ENCODE data around the gene ST8SIA6.
"Not testable (repeated sequence)": the region's sequence is repeated elsewhere in the genome, so short reads cannot be mapped to it uniquely, and the experiment has no call there.

Gene ST8SIA6

GRCh38 chr10:17348011-17348500 lies 106.3 kb downstream of the ST8SIA6 start:
- no peak for DNase-seq (ENCODE audit: low read depth in 2 of 2)

GRCh38 chr10:17344206-17344605 lies 110.2 kb downstream of the ST8SIA6 start:
- DNase-seq (ENCODE audit: low read depth in 2 of 2) = no peak

- DNase-seq (ENCODE audit: low read depth in 2 of 2) = no peak
These were observed 111.3 kb downstream of the ST8SIA6 start for GRCh38 chr10:17343118-17343517.

GRCh38 chr10:17340144-17340829 lies 114.1 kb downstream of the ST8SIA6 start:
- DNase-seq (ENCODE audit: low read depth in 2 of 2) = no peak

GRCh38 chr10:17335065-17335464 lies 119.3 kb downstream of the ST8SIA6 start:
- DNase-seq (ENCODE audit: low read depth in 2 of 2) = no peak

GRCh38 chr10:17330501-17330900 lies 123.9 kb downstream of the ST8SIA6 start:
- DNase-seq (ENCODE audit: low read depth in 2 of 2) = no peak

GRCh38 chr10:17326377-17326776 lies 128.0 kb downstream of the ST8SIA6 start:
- no peak for DNase-seq (ENCODE audit: low read depth in 2 of 2)

GRCh38 chr10:17321957-17322356 lies 132.4 kb downstream of the ST8SIA6 start:
- not testable (repeated sequence) for DNase-seq (ENCODE audit: low read depth in 2 of 2)

- DNase-seq (ENCODE audit: low read depth in 2 of 2) = no peak
These were observed 137.8 kb downstream of the ST8SIA6 start for GRCh38 chr10:17316488-17317170.

GRCh38 chr10:17309435-17309834 lies 145.0 kb downstream of the ST8SIA6 start:
- no peak for DNase-seq (ENCODE audit: low read depth in 2 of 2)

- no peak for DNase-seq (ENCODE audit: low read depth in 2 of 2)
These were observed 147.3 kb downstream of the ST8SIA6 start for GRCh38 chr10:17307123-17307522.

GRCh38 chr10:17292375-17292774 lies 162.0 kb downstream of the ST8SIA6 start:
- DNase-seq (ENCODE audit: low read depth in 2 of 2) = no peak

GRCh38 chr10:17290226-17290625 lies 164.2 kb downstream of the ST8SIA6 start:
- no peak for DNase-seq (ENCODE audit: low read depth in 2 of 2)

- no peak for DNase-seq (ENCODE audit: low read depth in 2 of 2)
These were observed 164.6 kb downstream of the ST8SIA6 start for GRCh38 chr10:17289763-17290162.

GRCh38 chr10:17286562-17287550 lies 167.5 kb downstream of the ST8SIA6 start:
- no peak for DNase-seq (ENCODE audit: low read depth in 2 of 2)

- DNase-seq (ENCODE audit: low read depth in 2 of 2) = no peak
These were observed 172.1 kb downstream of the ST8SIA6 start for GRCh38 chr10:17282311-17282710.

GRCh38 chr10:17278607-17279240 lies 175.7 kb downstream of the ST8SIA6 start:
- no peak for DNase-seq (ENCODE audit: low read depth in 2 of 2)

- no peak for DNase-seq (ENCODE audit: low read depth in 2 of 2)
These were observed 177.5 kb downstream of the ST8SIA6 start for GRCh38 chr10:17276756-17277424.

- DNase-seq (ENCODE audit: low read depth in 2 of 2) = no peak
These were observed 181.0 kb downstream of the ST8SIA6 start for GRCh38 chr10:17273403-17273802.

- no peak for DNase-seq (ENCODE audit: low read depth in 2 of 2)
These were observed 181.7 kb downstream of the ST8SIA6 start for GRCh38 chr10:17272648-17273047.
